Measurements from ENCODE around the gene SVIL. TPM values are rescaled to one million over a fixed set of nuclear protein-coding genes. Genes with fewer than 3 reads are reported as not detected.
A peak's percentile ranks its signal among the peaks of the same experiment; 100 is the strongest.

SVIL gene
- total RNA-seq, 1 experiment from 2014 or later, result 166 TPM

- no peak for DNase-seq
- POLR2A ChIA-PET (ENCODE audit: unreplicated experiment), result no interaction called here
- CTCF ChIA-PET, result no interaction called here
- Histone ChIP-seq H3K27me3 (ENCODE audit: insufficient read depth, low read depth) (no peaks in the 10 kb centered on the region), H2AFZ (no peak overlapping the region), H3K9me3 (ENCODE audit: insufficient read depth, low read depth) (peaks cover 5% of the 10 kb centered on the region; the same call in 1 of the 2 replicates), H3K4me2 (no peak overlapping the region), H3K4me3 (no peak overlapping the region), H3K27ac (no peak overlapping the region), H3K9me2 (ENCODE audit: insufficient read depth) (no peaks in the 10 kb centered on the region), H3K79me2 (ENCODE audit: low read depth) (peaks cover 36% of the 10 kb centered on the region), H3F3A (ENCODE audit: insufficient read depth, low read depth) (peaks cover 26% of the 10 kb centered on the region), H3K4me1 (replicated peaks; ENCODE audit: insufficient read depth) (peaks cover 29% of the 10 kb centered on the region), H4K20me1 (ENCODE audit: insufficient read depth) (no peaks in the 10 kb centered on the region), H3K36me3 (ENCODE audit: low read depth) (no peaks in the 10 kb centered on the region; the same call in none of the 2 replicates)
- intact Hi-C loops (cut with micrococcal nuclease; ENCODE audit: unreplicated experiment), result no loop called here
- BruUV-seq (replicated peaks), result no TSS peak
- TF ChIP-seq CTCF (conservative IDR thresholded peaks at IDR 0.05), result no peak
- TF ChIP-seq EZH2 (IDR thresholded peaks at IDR 0.05; ENCODE audit: low read depth), result no peak
Observed at GRCh38 chr10:29671228-29671780, 36.5 kb upstream of the SVIL start.

- H3F3A ChIP-seq (ENCODE audit: insufficient read depth, low read depth), result peaks cover 26% of the 10 kb centered on the region
- BruUV-seq (replicated peaks), result no TSS peak
- H3K9me2 ChIP-seq (ENCODE audit: insufficient read depth), result no peaks in the 10 kb centered on the region
- no peak for TF ChIP-seq CTCF (conservative IDR thresholded peaks at IDR 0.05)
- no peak for TF ChIP-seq EZH2 (IDR thresholded peaks at IDR 0.05; ENCODE audit: low read depth)
- intact Hi-C loops (cut with micrococcal nuclease; ENCODE audit: unreplicated experiment), result no loop called here
- H2AFZ ChIP-seq, result no peak overlapping the region
- H3K4me2 ChIP-seq, result no peak overlapping the region
- H3K79me2 ChIP-seq (ENCODE audit: low read depth), result peaks cover 40% of the 10 kb centered on the region
- H3K36me3 ChIP-seq (ENCODE audit: low read depth), result no peaks in the 10 kb centered on the region; the same call in none of the 2 replicates
- peaks cover 5% of the 10 kb centered on the region; the same call in 1 of the 2 replicates for H3K9me3 ChIP-seq (ENCODE audit: insufficient read depth, low read depth)
- no peak for DNase-seq
- H4K20me1 ChIP-seq (ENCODE audit: insufficient read depth), result no peaks in the 10 kb centered on the region
- peaks cover 29% of the 10 kb centered on the region for H3K4me1 ChIP-seq (replicated peaks; ENCODE audit: insufficient read depth)
- no peak overlapping the region for H3K4me3 ChIP-seq
- ChIA-PET POLR2A (ENCODE audit: unreplicated experiment) (no interaction called here), CTCF (interaction anchor here (0.6 kb wide), 1 partner anchor 561 kb away, joined by 3 read pairs; no protein-coding TSS in a partner anchor)
- H3K27me3 ChIP-seq (ENCODE audit: insufficient read depth, low read depth), result no peaks in the 10 kb centered on the region
- H3K27ac ChIP-seq, result no peak overlapping the region
Observed at GRCh38 chr10:29670761-29671160, 36.0 kb upstream of the SVIL start.

- Histone ChIP-seq H3K9me2 (ENCODE audit: insufficient read depth) (no peaks in the 10 kb centered on the region), H3K27ac (peak overlapping the region; percentile 62), H4K20me1 (ENCODE audit: insufficient read depth) (no peaks in the 10 kb centered on the region), H2AFZ (no peak overlapping the region), H3K4me1 (replicated peaks; ENCODE audit: insufficient read depth) (peaks cover 29% of the 10 kb centered on the region), H3K79me2 (ENCODE audit: low read depth) (peaks cover 38% of the 10 kb centered on the region), H3F3A (ENCODE audit: insufficient read depth, low read depth) (peaks cover 26% of the 10 kb centered on the region), H3K27me3 (ENCODE audit: insufficient read depth, low read depth) (no peaks in the 10 kb centered on the region), H3K4me3 (no peak overlapping the region), H3K4me2 (no peak overlapping the region), H3K36me3 (ENCODE audit: low read depth) (no peaks in the 10 kb centered on the region; the same call in 1 of the 2 replicates), H3K9me3 (ENCODE audit: insufficient read depth, low read depth) (peaks cover 5% of the 10 kb centered on the region; the same call in 1 of the 2 replicates)
- intact Hi-C loops (cut with micrococcal nuclease; ENCODE audit: unreplicated experiment), result loop anchor here (2.0 kb wide), 1 partner anchor 78 kb away; no protein-coding TSS in a partner anchor
- BruUV-seq (replicated peaks), result no TSS peak
- ChIA-PET CTCF (no interaction called here), POLR2A (ENCODE audit: unreplicated experiment) (interaction anchor here (0.5 to 0.7 kb wide), 3 partner anchors 33 to 435 kb away, joined by 3 to 5 read pairs (median 4); no protein-coding TSS in a partner anchor)
- no peak for TF ChIP-seq EZH2 (IDR thresholded peaks at IDR 0.05; ENCODE audit: low read depth)
- TF ChIP-seq CTCF (conservative IDR thresholded peaks at IDR 0.05), result no peak
- no peak for DNase-seq
Observed at GRCh38 chr10:29669149-29669548, 34.4 kb upstream of the SVIL start.
